Measurements from ENCODE around the gene ASPN.

Gene ASPN

DNA sequence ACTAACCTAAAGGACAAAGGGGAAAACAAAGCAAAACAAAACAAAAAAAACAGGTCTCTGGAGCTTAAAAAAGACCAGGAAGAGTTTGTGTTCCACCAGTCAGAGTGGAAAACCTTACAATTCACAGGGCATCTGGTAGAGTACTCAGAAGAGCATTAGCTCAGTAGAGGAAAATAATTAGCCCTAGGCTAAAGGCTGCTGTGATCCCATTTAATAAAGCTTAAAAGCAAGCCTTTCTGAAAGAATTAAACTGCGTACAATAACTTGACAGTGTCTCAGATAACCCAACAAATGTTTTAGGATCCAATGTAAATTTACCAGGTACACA lies 46.2 kb upstream of the ASPN start:
- Histone ChIP-seq H3K4me1 (ENCODE audit: insufficient read depth, low read length, severe bottlenecking) (peaks cover 1% of the 10 kb centered on the region), H3K4me3 (ENCODE audit: low read depth, low read length, poor library complexity, severe bottlenecking) (no peak overlapping the region), H3K9ac (ENCODE audit: low read length) (no peak overlapping the region), H3K79me2 (ENCODE audit: insufficient read depth, low read length) (no peaks in the 10 kb centered on the region), H3K36me3 (ENCODE audit: insufficient read depth, low read length) (no peaks in the 10 kb centered on the region), H3K27me3 (ENCODE audit: insufficient read depth, low read length) (no peaks in the 10 kb centered on the region), H3K27ac (ENCODE audit: low read depth, low read length, poor library complexity, severe bottlenecking) (no peak overlapping the region), H3F3A (ENCODE audit: insufficient read depth, low read length) (no peaks in the 10 kb centered on the region), H2AFZ (ENCODE audit: low read length) (no peak overlapping the region), H3K9me3 (ENCODE audit: low read length) (no peaks in the 10 kb centered on the region), H3K4me2 (ENCODE audit: low read length) (no peak overlapping the region), H4K20me1 (ENCODE audit: insufficient read depth, low read length) (no peaks in the 10 kb centered on the region), H3K9me2 (ENCODE audit: low read depth, low read length) (no peaks in the 10 kb centered on the region)
- no peak for TF ChIP-seq EZH2 (IDR thresholded peaks at IDR 0.05; ENCODE audit: borderline replicate concordance, low read length)
- TF ChIP-seq, protein P1, sequence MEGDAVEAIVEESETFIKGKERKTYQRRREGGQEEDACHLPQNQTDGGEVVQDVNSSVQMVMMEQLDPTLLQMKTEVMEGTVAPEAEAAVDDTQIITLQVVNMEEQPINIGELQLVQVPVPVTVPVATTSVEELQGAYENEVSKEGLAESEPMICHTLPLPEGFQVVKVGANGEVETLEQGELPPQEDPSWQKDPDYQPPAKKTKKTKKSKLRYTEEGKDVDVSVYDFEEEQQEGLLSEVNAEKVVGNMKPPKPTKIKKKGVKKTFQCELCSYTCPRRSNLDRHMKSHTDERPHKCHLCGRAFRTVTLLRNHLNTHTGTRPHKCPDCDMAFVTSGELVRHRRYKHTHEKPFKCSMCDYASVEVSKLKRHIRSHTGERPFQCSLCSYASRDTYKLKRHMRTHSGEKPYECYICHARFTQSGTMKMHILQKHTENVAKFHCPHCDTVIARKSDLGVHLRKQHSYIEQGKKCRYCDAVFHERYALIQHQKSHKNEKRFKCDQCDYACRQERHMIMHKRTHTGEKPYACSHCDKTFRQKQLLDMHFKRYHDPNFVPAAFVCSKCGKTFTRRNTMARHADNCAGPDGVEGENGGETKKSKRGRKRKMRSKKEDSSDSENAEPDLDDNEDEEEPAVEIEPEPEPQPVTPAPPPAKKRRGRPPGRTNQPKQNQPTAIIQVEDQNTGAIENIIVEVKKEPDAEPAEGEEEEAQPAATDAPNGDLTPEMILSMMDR (IDR thresholded peaks at IDR 0.05; ENCODE audit: low read length), result no peak

- no peaks in the 10 kb centered on the region for H3K79me2 ChIP-seq (ENCODE audit: insufficient read depth, low read length)
- H3K27ac ChIP-seq (ENCODE audit: low read depth, low read length, poor library complexity, severe bottlenecking), result no peak overlapping the region
- H3K9me3 ChIP-seq (ENCODE audit: low read length), result no peaks in the 10 kb centered on the region
- no peak overlapping the region for H2AFZ ChIP-seq (ENCODE audit: low read length)
- H3K36me3 ChIP-seq (ENCODE audit: insufficient read depth, low read length), result no peaks in the 10 kb centered on the region
- no peaks in the 10 kb centered on the region for H3K4me1 ChIP-seq (ENCODE audit: insufficient read depth, low read length, severe bottlenecking)
- TF ChIP-seq, protein P1 (IDR thresholded peaks at IDR 0.05; ENCODE audit: low read length), result no peak
- no peak for TF ChIP-seq EZH2 (IDR thresholded peaks at IDR 0.05; ENCODE audit: borderline replicate concordance, low read length)
- H3K9me2 ChIP-seq (ENCODE audit: low read depth, low read length), result no peaks in the 10 kb centered on the region
- no peaks in the 10 kb centered on the region for H3K27me3 ChIP-seq (ENCODE audit: insufficient read depth, low read length)
- no peaks in the 10 kb centered on the region for H4K20me1 ChIP-seq (ENCODE audit: insufficient read depth, low read length)
- no peak overlapping the region for H3K4me2 ChIP-seq (ENCODE audit: low read length)
- H3F3A ChIP-seq (ENCODE audit: insufficient read depth, low read length), result no peaks in the 10 kb centered on the region
- H3K4me3 ChIP-seq (ENCODE audit: low read depth, low read length, poor library complexity, severe bottlenecking), result no peak overlapping the region
- no peak overlapping the region for H3K9ac ChIP-seq (ENCODE audit: low read length)
These were observed 45.7 kb upstream of the ASPN start for GRCh38 chr9:92527832-92528521.

- no peak overlapping the region for H3K4me2 ChIP-seq (ENCODE audit: low read length)
- no peak overlapping the region for H3K9ac ChIP-seq (ENCODE audit: low read length)
These were observed 45.1 kb upstream of the ASPN start for GRCh38 chr9:92527291-92527828.

More at GRCh38 chr9:92527291-92527828, 45.1 kb upstream of the ASPN start:
- Histone ChIP-seq H3K27ac (ENCODE audit: low read depth, low read length, poor library complexity, severe bottlenecking) (no peak overlapping the region), H4K20me1 (ENCODE audit: insufficient read depth, low read length) (no peaks in the 10 kb centered on the region), H3K9me2 (ENCODE audit: low read depth, low read length) (no peaks in the 10 kb centered on the region), H3K79me2 (ENCODE audit: insufficient read depth, low read length) (no peaks in the 10 kb centered on the region), H2AFZ (ENCODE audit: low read length) (no peak overlapping the region), H3K9me3 (ENCODE audit: low read length) (no peaks in the 10 kb centered on the region), H3K4me1 (ENCODE audit: insufficient read depth, low read length, severe bottlenecking) (no peaks in the 10 kb centered on the region), H3K36me3 (ENCODE audit: insufficient read depth, low read length) (no peaks in the 10 kb centered on the region), H3K27me3 (ENCODE audit: insufficient read depth, low read length) (no peaks in the 10 kb centered on the region), H3K4me3 (ENCODE audit: low read depth, low read length, poor library complexity, severe bottlenecking) (no peak overlapping the region), H3F3A (ENCODE audit: insufficient read depth, low read length) (no peaks in the 10 kb centered on the region)
- TF ChIP-seq, protein P1 (IDR thresholded peaks at IDR 0.05; ENCODE audit: low read length), result no peak
- no peak for TF ChIP-seq EZH2 (IDR thresholded peaks at IDR 0.05; ENCODE audit: borderline replicate concordance, low read length)

All from OCI-LY1 (cell line).